Effector memory CD8-positive, alpha-beta T cell (primary cell): Measurements from ENCODE around the gene TMEM247.
"Not testable (repeated sequence)": the region's sequence is repeated elsewhere in the genome, so short reads cannot be mapped to it uniquely, and the experiment has no call there.

Experiments
- ATAC-seq: fragments of 150-1000 bp; cut with Tn5 transposase; replicated peaks from 2 replicates; pipeline ENCODE4 v1.10.0; 2021; ENCODE audit warnings: mild to moderate bottlenecking, moderate library complexity
- DNase-seq, 3 experiments: peaks; one replicate each; pipeline ENCODE4 v3.0.0; 2021
- H3K27ac Mint-ChIP-seq, 2 donors: one replicate each; pipeline ENCODE4 v1.8.0; 2022; ENCODE audit warnings: mild to moderate bottlenecking in 2 of 2, mixed read lengths in 2 of 2, moderate library complexity in 2 of 2
- H3K27me3 Mint-ChIP-seq, 2 donors: one replicate each; pipeline ENCODE4 v1.8.0; 2022; ENCODE audit warnings: mixed read lengths in 2 of 2
- H3K36me3 Mint-ChIP-seq: one replicate; pipeline ENCODE4 v1.8.0; 2022; ENCODE audit warnings: mild to moderate bottlenecking, moderate library complexity, mixed read lengths; ENCODE audit not compliant: insufficient read depth
- H3K4me1 Mint-ChIP-seq, 2 donors: one replicate each; pipeline ENCODE4 v1.8.0; 2022; ENCODE audit warnings: low read depth in 2 of 2, mixed read lengths in 2 of 2
- H3K4me3 Mint-ChIP-seq, 2 donors: one replicate each; pipeline ENCODE4 v1.8.0; 2022; ENCODE audit warnings: mild to moderate bottlenecking in 2 of 2, mixed read lengths in 2 of 2, moderate library complexity in 2 of 2
- H3K9me3 Mint-ChIP-seq, 2 donors: one replicate each; pipeline ENCODE4 v1.8.0; 2022; ENCODE audit warnings: mixed read lengths in 2 of 2

The TMEM247 gene

DNA sequence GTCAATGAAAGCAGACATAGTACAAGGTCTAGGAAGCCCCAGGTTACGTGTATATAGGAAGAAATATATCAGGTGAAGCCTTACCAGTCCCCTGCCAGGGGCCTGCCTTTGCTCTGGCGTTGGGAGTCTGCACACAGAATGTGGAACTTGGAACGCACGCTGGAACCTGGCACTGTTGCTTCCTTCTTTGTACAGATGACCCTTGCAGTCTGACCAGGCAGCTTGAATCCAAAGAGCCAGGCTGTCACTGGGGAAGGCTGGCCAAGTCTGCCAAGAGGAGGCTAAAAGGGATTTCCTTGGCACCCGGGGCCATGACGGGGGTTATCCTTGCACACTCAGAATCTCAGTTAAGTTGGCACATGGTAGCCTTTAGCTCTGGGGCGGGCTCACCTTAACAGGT is 39.5 kb downstream of the TMEM247 start:
- H3K36me3 Mint-ChIP-seq, result no peaks in the 10 kb centered on the region
- H3K9me3 Mint-ChIP-seq, result peaks cover 6 to 21% of the 10 kb centered on the region in 2 donors
- H3K4me3 Mint-ChIP-seq, result no peak overlapping the region
- DNase-seq (no peak), ATAC-seq (no peak)
- no peak overlapping the region for H3K27ac Mint-ChIP-seq
- no peaks in the 10 kb centered on the region for H3K4me1 Mint-ChIP-seq
- no peaks in the 10 kb centered on the region for H3K27me3 Mint-ChIP-seq

DNA sequence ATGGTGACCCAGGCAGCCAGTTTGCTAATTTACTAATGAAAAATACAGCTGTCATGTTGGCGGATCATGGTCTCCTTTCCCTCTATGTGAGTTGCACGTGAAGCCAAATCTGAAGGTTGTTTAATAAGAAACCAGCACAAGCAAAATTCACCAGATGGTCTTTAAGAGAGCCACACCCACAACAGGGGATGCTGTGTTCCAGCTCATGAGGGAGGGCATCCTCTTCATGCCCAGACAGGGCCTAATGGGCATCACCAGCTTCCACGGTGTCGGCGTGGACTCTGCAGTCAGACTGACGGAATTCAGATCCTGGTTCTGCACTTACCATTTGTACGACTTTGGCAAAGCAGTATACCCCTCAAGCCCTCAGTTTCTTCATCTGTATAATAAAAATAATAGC is 39.9 kb downstream of the TMEM247 start:
- H3K27ac Mint-ChIP-seq, result no peak overlapping the region
- ATAC-seq (no peak), DNase-seq (no peak)
- no peaks in the 10 kb centered on the region for H3K4me1 Mint-ChIP-seq
- peaks cover 6 to 18% of the 10 kb centered on the region in 2 donors for H3K9me3 Mint-ChIP-seq
- H3K4me3 Mint-ChIP-seq, result no peak overlapping the region
- no peaks in the 10 kb centered on the region for H3K27me3 Mint-ChIP-seq
- no peaks in the 10 kb centered on the region for H3K36me3 Mint-ChIP-seq

DNA sequence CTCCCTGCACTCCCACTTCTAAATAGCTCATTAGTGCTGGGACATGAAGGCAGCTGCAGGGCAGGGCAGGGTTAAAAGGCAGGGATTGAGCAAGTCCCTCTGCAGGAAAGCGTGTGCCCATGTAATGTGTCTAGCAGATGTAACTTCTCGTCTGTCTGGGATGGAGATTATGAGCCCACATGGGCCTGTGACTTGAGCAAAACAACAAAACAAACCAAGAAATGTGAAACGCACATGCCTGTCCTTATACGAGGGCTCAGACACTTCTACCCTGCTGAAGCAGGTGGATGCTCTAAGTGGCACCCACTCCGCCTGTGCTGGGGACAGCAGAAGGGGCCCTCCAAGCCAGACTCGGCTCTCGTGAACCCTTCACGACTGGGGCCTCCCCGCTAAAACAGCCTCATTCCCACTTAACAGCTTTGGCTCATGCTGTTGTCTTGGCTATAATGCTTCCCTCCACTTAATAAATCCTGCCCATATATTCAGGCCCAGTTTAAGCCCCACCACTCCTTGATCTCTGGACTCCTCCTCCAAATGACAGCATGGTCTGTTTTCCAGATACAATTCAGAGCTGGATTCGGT is 40.9 kb downstream of the TMEM247 start:
- Mint-ChIP-seq H3K4me1 (no peaks in the 10 kb centered on the region), H3K9me3 (peaks cover 2 to 10% of the 10 kb centered on the region in 2 donors), H3K4me3 (no peak overlapping the region), H3K27ac (no peak overlapping the region), H3K27me3 (no peaks in the 10 kb centered on the region), H3K36me3 (peaks cover 3% of the 10 kb centered on the region)
- ATAC-seq, result no peak
- DNase-seq, result no peak

DNA sequence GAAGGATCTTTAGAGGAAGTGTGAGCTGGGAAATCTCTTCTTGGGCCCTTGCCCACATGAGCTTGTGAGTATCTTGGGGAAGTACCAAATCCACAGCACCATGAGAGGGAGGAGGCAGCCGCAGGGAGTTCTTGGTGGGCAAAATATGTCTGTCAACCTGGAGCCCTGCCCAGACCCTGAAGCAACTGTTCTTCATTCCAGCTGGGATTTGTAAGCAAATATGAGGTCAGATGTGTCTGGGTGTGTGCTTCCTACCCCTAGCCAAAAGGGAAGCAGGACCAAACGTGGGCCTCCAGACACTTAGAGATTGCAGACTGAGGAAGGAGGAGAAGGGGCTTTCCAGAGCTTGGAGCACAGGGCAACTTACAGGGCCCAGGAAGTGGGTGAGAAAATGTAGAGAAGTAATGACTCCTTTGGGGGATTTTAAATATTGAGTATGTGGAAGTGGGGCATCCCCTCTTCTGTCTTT is 41.9 kb downstream of the TMEM247 start:
- Mint-ChIP-seq H3K36me3 (peaks cover 3% of the 10 kb centered on the region), H3K4me3 (no peak overlapping the region), H3K9me3 (no peaks in the 10 kb centered on the region), H3K4me1 (no peaks in the 10 kb centered on the region), H3K27me3 (no peaks in the 10 kb centered on the region), H3K27ac (no peak overlapping the region)
- ATAC-seq (peak; percentile 29), DNase-seq (no peak)

DNA sequence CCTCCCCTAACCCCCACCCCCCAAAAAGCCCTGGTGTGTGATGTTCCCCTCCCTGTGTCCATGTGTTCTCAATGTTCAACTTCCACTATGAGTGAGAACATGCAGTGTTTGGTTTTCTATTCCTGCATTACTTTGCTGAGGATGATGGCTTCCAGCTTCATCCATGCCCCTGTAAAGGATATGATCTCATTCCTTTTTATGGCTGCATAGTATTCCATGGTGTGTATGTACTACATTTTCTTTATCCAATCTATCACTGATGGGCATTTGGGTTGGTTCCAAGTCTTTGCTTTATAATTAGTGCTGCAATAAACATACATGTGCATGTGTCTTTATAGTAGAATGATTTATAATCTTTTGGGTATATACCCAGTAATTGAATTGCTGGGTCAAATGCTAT is 43.0 kb downstream of the TMEM247 start:
- H3K9me3 Mint-ChIP-seq, DNase-seq, H3K36me3 Mint-ChIP-seq, H3K4me1 Mint-ChIP-seq, H3K4me3 Mint-ChIP-seq, ATAC-seq, H3K27ac Mint-ChIP-seq, H3K27me3 Mint-ChIP-seq: not testable (repeated sequence)

DNA sequence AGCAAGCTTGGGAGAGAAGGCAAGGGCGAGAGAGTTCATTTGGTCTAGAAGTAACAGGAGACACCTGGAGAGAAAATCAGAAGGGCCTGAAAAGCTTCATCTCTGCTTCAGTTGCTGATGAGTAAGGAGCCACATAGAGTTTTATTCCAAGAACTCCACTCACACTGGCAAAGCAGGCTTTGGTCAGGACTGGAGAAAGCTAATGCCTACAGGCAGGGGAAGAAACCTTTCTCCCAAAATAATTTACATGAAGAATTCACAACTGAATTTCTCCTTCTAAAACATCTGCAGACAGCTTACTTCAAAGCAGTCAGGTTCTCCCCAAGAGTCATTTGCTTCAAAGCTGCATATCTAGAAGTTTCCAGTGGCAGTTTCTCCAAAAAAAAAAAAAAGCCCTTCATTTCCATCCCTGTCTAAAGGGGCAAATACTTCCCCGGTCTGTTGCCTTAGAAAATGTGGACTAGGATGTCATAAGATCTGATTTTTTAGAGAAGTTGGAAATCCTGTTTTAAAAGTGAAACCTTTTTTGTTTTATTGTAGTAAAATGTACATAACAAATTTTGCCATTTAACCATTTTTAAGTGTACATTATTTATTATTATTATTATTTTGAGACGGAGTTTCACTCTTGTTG is 46.3 kb downstream of the TMEM247 start:
- DNase-seq (no peak), ATAC-seq (no peak)
- H3K4me1 Mint-ChIP-seq, result no peaks in the 10 kb centered on the region
- H3K36me3 Mint-ChIP-seq, result peaks cover 3% of the 10 kb centered on the region
- no peak overlapping the region for H3K4me3 Mint-ChIP-seq
- no peak overlapping the region for H3K27ac Mint-ChIP-seq
- H3K9me3 Mint-ChIP-seq, result no peaks in the 10 kb centered on the region
- no peaks in the 10 kb centered on the region for H3K27me3 Mint-ChIP-seq

DNA sequence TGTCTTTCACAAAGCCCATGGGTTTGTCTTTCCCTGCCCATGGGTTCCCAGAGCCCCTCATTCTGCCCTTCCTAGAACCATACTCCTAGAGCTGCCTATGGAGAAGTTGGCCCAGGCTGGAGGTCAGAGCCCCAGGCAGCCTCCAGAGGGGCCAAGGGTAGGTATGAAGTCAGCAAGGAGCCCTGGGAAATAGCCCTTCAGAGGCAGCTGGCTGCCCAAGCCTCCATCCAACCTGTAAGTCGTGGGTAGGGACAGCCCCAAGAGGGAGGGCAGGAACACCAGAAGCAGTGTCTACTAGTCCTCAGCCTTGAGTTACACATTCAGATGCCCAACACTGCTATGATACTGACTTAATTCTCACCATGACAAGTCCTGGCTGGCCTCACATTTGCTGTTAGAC is 49.5 kb downstream of the TMEM247 start:
- DNase-seq (no peak), ATAC-seq (no peak)
- Mint-ChIP-seq H3K4me1 (peaks cover under 1% of the 10 kb centered on the region in 2 donors), H3K27me3 (no peaks in the 10 kb centered on the region), H3K27ac (no peak overlapping the region), H3K9me3 (no peaks in the 10 kb centered on the region), H3K4me3 (no peak overlapping the region), H3K36me3 (peaks cover 3% of the 10 kb centered on the region)

DNA sequence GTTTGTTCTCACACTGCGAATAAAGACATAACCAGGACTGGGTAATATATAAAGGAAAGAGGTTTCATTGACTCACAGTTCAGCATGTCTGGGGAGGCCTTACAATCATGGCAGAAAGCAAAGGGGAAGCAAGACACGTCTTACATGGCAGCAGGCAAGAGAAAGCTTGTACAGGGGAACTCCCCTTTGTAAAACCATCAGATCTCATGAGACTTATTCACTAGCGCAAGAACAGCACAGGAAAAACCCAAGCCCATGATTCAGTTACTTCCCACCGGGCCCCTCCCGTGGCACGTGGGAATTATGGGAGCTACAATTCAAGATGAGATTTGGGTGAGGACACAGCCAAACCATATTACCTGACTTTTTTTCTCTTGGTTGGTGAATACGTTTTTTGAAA is 51.3 kb downstream of the TMEM247 start:
- Mint-ChIP-seq H3K36me3 (peaks cover 4% of the 10 kb centered on the region), H3K4me1 (peaks cover 18% of the 10 kb centered on the region in 2 donors), H3K27me3 (no peaks in the 10 kb centered on the region), H3K4me3 (no peak overlapping the region), H3K9me3 (no peaks in the 10 kb centered on the region), H3K27ac (no peak overlapping the region)
- DNase-seq (no peak), ATAC-seq (no peak)

DNA sequence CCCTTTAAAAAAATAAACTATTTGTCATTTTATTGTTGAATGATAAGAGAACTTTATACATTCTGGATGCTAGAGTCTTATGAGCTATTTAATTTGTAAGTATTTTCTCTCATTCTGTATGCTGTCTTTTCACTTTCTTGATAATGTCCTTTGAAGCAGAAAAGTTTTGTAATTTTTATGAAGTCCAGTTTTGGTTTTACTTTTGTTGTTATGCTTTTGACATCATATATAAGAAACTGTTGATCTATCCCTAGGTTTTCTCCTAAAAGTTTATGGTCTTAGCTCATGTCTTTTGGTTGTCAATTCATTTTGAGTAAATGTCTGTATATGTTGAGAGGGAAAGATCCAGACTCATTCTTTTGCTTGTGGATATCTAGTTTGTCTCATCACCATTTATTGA is 52.5 kb downstream of the TMEM247 start:
- Mint-ChIP-seq H3K9me3 (no peaks in the 10 kb centered on the region), H3K27me3 (no peaks in the 10 kb centered on the region), H3K4me3 (no peak overlapping the region), H3K4me1 (peaks cover 27 to 29% of the 10 kb centered on the region in 2 donors), H3K36me3 (peaks cover 4% of the 10 kb centered on the region), H3K27ac (no peak overlapping the region)
- ATAC-seq, result no peak
- no peak for DNase-seq
